ENCODE data around the gene SLC39A7.

The SLC39A7 gene

DNA sequence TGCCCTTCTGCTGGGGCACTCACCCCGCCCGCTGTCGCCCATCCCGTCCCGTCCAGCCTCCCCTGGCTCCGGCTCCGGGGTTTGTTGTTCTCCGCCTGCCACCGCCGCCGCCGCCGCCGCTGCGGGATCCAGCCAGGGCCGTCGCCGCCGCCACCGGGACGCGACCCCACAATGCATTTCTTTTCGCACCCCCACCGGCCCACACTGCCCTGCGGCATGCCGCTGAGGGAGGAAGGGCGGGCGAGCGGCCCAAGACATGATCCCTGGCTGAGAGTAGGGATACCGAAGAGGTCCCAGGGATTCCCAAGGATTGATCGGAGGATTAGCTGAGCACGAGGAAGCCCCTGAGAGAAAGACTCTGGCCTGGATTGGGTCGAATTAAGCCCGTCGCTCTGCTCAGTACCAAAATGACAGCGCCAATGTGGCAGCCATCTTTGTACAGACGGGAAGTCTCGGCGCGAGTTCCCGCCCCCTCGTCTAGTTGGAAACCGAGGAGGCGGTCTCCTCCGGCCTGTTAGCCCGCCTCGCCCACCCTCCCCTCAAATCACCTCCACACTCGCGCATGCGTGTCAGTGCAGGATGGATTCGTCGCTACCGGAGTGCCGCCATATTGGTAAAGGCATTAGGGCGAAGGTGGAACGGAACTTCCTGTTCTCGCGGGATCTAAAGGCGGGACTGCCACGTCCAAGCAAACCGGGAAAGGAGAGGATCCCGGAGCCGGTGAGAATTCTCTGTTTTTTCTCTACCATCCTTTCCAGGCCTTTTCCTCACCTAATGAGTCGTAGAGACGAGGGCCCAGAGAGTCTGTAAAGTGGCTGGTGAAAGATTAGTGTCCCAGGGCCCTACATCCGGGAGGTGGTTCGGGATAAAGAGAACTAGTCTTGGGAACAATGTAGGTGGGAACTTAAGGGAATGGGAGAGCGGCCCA lies at the start of gene SLC39A7, which contains the start of gene RXRB:
Gene SLC39A7 (plus strand): TSS at position 649 of the 928 bp plus-strand sequence. CDS start 379 bp downstream, outside the sequence.
Gene RXRB (minus strand): TSS at position 447 of the 928 bp plus-strand sequence. CDS start 189 bp downstream, at position 258.
- peak; percentile 95 to 99 for DNase-seq (ENCODE audit: extremely low read depth in 1 of 2, low read depth in 1 of 2)

DNA sequence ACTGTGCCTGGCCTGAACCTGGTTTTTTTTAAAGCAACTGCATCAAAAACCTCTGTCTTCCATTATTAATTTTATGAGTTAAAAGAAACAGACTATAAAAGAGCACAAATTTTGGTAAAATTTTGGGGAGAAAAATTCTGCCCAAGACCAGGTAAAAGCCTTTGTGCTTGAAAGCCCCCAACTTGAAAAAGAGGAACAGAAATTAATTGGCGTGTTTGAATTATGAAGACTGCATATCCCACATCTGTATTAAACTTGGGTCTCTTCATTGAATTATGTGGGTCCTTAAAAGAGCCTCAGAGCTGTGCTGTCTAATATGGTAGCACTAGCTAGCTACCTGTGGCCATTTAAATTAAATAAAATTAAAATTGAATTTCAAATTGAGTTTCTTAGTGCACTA lies 49.6 kb upstream of the SLC39A7 start:
- DNase-seq (ENCODE audit: extremely low read depth in 1 of 2, low read depth in 1 of 2) = no peak

DNA sequence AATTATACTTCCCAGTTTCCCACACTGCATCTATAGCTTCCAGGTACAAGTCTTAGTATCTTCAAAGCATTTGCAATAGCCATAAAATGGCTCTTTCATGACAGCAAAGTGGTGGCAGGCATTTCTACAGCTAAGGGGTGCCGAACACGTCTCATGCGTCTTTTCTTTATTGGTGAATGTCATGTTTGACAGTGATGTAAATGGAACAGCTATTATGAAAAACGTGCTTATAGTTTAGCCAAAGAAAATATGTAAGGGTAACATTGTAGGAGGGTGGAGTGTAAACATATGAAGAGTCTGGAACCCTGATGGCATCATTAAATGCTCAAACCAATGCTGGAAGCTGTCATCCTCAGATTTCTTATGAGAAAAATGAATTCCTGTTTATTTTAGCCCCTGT lies 46.3 kb upstream of the SLC39A7 start:
- no peak for DNase-seq (ENCODE audit: extremely low read depth in 1 of 2, low read depth in 1 of 2)

GRCh38 chr6:33156561-33156960 lies 44.1 kb upstream of the SLC39A7 start:
- DNase-seq (ENCODE audit: extremely low read depth in 1 of 2, low read depth in 1 of 2) = no peak

DNA sequence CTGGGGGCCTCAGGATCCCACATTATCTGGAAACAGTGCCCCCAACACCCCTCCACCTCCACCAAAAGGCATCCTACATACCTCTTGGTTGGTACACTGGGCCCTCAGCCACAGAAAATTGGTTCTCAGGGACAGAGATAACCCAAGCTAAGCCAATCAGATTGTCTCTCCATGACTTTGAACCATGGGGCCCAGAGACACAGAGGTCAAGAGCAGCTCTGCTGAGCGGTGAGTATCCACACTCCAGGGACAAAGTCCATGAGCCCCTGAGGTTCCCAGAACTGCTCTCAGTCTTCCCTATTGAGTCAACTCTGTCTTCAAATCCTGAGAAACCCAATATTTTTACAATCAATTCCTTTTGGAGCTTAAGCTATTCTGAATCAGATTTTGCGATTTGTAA lies 43.7 kb upstream of the SLC39A7 start:
- no peak for DNase-seq (ENCODE audit: extremely low read depth in 1 of 2, low read depth in 1 of 2)

- DNase-seq (ENCODE audit: extremely low read depth in 1 of 2, low read depth in 1 of 2) = no peak
These were observed 40.6 kb upstream of the SLC39A7 start for GRCh38 chr6:33160096-33160495.

- no peak for DNase-seq (ENCODE audit: extremely low read depth in 1 of 2, low read depth in 1 of 2)
These were observed 39.8 kb upstream of the SLC39A7 start for GRCh38 chr6:33160728-33161344.

- peak; percentile 52 to 62 for DNase-seq (ENCODE audit: extremely low read depth in 1 of 2, low read depth in 1 of 2)
These were observed 39.0 kb upstream of the SLC39A7 start for GRCh38 chr6:33161354-33162331.

GRCh38 chr6:33163540-33163939 lies 37.1 kb upstream of the SLC39A7 start:
- no peak for DNase-seq (ENCODE audit: extremely low read depth in 1 of 2, low read depth in 1 of 2)

GRCh38 chr6:33164176-33164575 lies 36.5 kb upstream of the SLC39A7 start:
- DNase-seq (ENCODE audit: extremely low read depth in 1 of 2, low read depth in 1 of 2) = no peak

- DNase-seq (ENCODE audit: extremely low read depth in 1 of 2, low read depth in 1 of 2) = no peak
These were observed 35.8 kb upstream of the SLC39A7 start for GRCh38 chr6:33164665-33165373.

DNA sequence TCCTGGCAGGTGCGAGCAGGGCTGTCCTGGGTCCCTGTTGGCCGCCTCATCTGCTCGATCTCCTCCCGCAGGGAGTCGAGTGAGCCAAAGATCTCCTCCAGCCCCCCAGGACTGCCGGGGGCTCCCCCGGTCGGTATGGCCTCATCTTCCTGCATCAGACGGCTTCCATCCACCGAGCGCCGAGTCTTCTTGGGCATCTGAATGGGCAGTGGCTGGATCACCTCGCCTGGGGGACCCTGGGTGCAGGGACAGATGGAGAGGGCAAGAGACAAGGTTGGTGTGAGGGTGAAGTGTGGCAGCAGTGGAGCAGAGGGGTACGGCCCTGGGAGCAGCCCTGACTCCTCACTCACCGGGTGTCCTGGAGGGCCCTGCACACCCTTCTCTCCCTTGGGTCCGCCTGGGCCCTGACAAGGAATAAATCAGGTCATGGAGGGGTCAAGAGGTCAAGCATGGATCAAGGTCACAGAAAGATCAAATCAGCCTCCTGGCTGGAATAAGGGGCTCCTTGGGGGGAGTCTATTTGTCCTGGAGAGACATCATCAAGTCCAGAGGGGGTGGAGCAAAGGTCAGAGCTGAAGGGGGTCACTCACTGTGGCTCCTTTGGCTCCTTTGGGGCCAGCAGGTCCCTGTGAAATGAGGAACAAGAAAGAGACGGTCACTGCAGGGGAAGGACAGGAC lies 34.9 kb upstream of the SLC39A7 start:
- DNase-seq (ENCODE audit: extremely low read depth in 1 of 2, low read depth in 1 of 2) = no peak

- DNase-seq (ENCODE audit: extremely low read depth in 1 of 2, low read depth in 1 of 2) = no peak
These were observed 34.3 kb upstream of the SLC39A7 start for GRCh38 chr6:33166363-33166762.

GRCh38 chr6:33166811-33167210 lies 33.9 kb upstream of the SLC39A7 start:
- no peak for DNase-seq (ENCODE audit: extremely low read depth in 1 of 2, low read depth in 1 of 2)

DNA sequence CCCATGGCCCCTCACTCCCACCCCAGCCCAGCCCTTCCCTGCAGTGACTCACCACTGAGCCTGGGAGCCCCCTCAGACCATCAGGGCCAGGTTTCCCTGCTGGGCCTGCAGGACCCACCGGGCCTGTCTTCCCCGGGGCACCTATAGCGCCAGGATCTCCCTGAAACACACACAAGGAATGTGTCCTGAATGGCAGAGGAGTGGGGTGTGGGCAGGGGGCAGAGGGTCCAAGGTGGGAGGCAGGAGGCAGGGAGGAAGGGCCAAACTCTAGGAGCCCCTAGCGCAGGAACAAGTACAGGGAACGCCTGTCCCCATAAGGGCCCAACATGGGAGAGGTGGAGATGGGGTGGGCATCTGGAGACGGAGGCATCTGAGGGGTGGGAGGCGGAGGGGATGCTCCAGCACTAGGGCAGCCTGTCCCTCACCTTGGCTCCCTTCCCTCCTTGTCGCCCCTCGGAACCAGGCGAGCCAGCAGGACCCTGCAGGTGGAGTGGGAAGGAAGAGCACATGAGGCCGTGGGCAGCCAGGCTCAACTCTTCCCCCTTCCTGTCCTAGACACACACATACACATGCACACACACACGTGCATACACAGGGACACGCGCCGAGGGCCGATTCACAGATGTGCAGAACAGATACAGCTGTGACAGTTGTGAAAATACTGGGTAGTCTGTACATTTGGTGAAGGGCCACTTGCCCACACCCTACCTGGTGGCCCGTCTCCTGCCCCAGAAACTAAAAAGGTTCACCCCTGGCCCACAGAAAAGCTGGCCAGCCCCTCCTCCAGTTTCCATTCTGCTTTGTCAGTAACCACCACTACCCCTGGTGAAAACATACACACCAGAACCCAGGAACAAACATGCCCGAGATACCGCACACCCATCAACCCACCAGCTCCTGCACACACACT lies 33.0 kb upstream of the SLC39A7 start:
- no peak for DNase-seq (ENCODE audit: extremely low read depth in 1 of 2, low read depth in 1 of 2)

DNA sequence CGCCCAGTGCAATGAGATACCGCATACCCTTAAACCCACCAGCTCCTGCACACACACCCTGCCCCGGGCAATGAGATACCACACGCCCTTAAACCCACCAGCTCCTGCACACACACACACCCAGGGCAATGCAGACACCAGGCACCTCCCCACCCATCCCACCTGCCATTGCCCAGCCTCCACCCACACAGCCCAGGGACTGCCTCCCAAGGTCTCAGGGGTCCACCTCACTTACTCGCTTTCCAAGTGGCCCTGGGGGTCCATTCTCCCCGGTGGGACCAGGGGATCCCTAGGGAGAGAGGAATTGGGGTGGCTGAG lies 32.4 kb upstream of the SLC39A7 start:
- DNase-seq (ENCODE audit: extremely low read depth in 1 of 2, low read depth in 1 of 2) = no peak

- no peak for DNase-seq (ENCODE audit: extremely low read depth in 1 of 2, low read depth in 1 of 2)
These were observed 32.0 kb upstream of the SLC39A7 start for GRCh38 chr6:33168639-33169038.

GRCh38 chr6:33169291-33170175 lies 31.1 kb upstream of the SLC39A7 start:
- DNase-seq (ENCODE audit: extremely low read depth in 1 of 2, low read depth in 1 of 2) = no peak

Data from stimulated activated CD8-positive, alpha-beta memory T cell treated with anti-CD3 and anti-CD28 coated beads, Interleukin-7, amount 100 ng/mL, for 48 hours (primary cell).